HG03565 (cell line): ENCODE results near the gene MYLK.
"Not testable (repeated sequence)": the region's sequence is repeated elsewhere in the genome, so short reads cannot be mapped to it uniquely, and the experiment has no call there.

Experiments used
- ATAC-seq: cut with Tn5 transposase; IDR thresholded peaks from one replicate; pipeline ENCODE4 v1.9.1; 2021; ENCODE audit warnings: mild to moderate bottlenecking, moderate library complexity; ENCODE audit not compliant: unreplicated experiment

Gene MYLK

GRCh38 chr3:123632161-123632655 is 251.9 kb downstream of the MYLK start:
- no peak for ATAC-seq

GRCh38 chr3:123629747-123630047 is 254.4 kb downstream of the MYLK start:
- ATAC-seq, result no peak

- ATAC-seq, result no peak
Observed at GRCh38 chr3:123628996-123629746, 255.0 kb downstream of the MYLK start.

- no peak for ATAC-seq
Observed at GRCh38 chr3:123627673-123628670, 256.2 kb downstream of the MYLK start.

- ATAC-seq, result no peak
Observed at GRCh38 chr3:123626881-123627280, 257.3 kb downstream of the MYLK start.

GRCh38 chr3:123624302-123624701 is 259.8 kb downstream of the MYLK start:
- no peak for ATAC-seq

GRCh38 chr3:123623346-123623880 is 260.7 kb downstream of the MYLK start:
- no peak for ATAC-seq

- no peak for ATAC-seq
Observed at GRCh38 chr3:123622766-123623165, 261.4 kb downstream of the MYLK start.

- ATAC-seq, result no peak
Observed at GRCh38 chr3:123621850-123622189, 262.3 kb downstream of the MYLK start.

- no peak for ATAC-seq
Observed at GRCh38 chr3:123621186-123621849, 262.8 kb downstream of the MYLK start.

- no peak for ATAC-seq
Observed at GRCh38 chr3:123620343-123620742, 263.8 kb downstream of the MYLK start.

GRCh38 chr3:123618768-123619484 is 265.2 kb downstream of the MYLK start:
- ATAC-seq, result no peak

GRCh38 chr3:123618076-123618708 is 265.9 kb downstream of the MYLK start:
- no peak for ATAC-seq

- no peak for ATAC-seq
Observed at GRCh38 chr3:123616593-123616992, 267.5 kb downstream of the MYLK start.

- ATAC-seq, result no peak
Observed at GRCh38 chr3:123613543-123613942, 270.6 kb downstream of the MYLK start.

- not testable (repeated sequence) for ATAC-seq
Observed at GRCh38 chr3:123611674-123612073, 272.5 kb downstream of the MYLK start.

GRCh38 chr3:123611082-123611481 is 273.1 kb downstream of the MYLK start:
- ATAC-seq, result no peak

GRCh38 chr3:123610331-123610730 is 273.8 kb downstream of the MYLK start:
- peak; percentile 73 for ATAC-seq

- ATAC-seq, result no peak
Observed at GRCh38 chr3:123609063-123609462, 275.1 kb downstream of the MYLK start.
